HEK293 (cell line): ENCODE data around the gene NR0B2.

Experiments
- CTCF ChIA-PET: fragments of 350-600 bp; formaldehyde crosslinking; extraction: SDS; loops from one replicate; lab custom pipeline; 2021; ENCODE audit warnings: antibody characterized with exemption; lab: Yijun Ruan, JAX
- POLR2A ChIA-PET: fragments of 300-600 bp; formaldehyde crosslinking; extraction: SDS; loops from one replicate; lab custom pipeline; 2020; ENCODE audit warnings: antibody characterized with exemption, inconsistent platforms; lab: Yijun Ruan, JAX
- H3K27ac ChIP-seq: fragments of 200-500 bp; sonication (Bioruptor generic); 2 replicates; pipeline ENCODE4 v1.5.1; 2014; ENCODE audit warnings: low read depth, low read length, control low read depth, inconsistent platforms; ENCODE audit errors: extremely low read depth
- H3K36me3 ChIP-seq, 2 experiments: fragments of 200-500 bp in 1 of 2; sonication (Bioruptor generic) in 1 of 2; 1 replicate in 1 of 2; 2 replicates in 1 of 2; pipeline ENCODE4 v1.5.1; 2014 to 2017; ENCODE audit warnings: inconsistent platforms in 2 of 2, low read length in 2 of 2; ENCODE audit not compliant: control insufficient read depth in 2 of 2, insufficient read depth in 1 of 2
- H3K4me1 ChIP-seq: fragments of 200-500 bp; sonication (Bioruptor generic); 2 replicates; pipeline ENCODE4 v1.5.1; 2014; ENCODE audit warnings: mild to moderate bottlenecking, low read length, inconsistent platforms; ENCODE audit not compliant: control insufficient read depth, insufficient read depth
- H3K4me3 ChIP-seq: 2 replicates; pipeline ENCODE4 v1.5.1; 2011; ENCODE audit warnings: low read depth, mild to moderate bottlenecking, control low read depth, low read length, moderate library complexity
- H3K9me3 ChIP-seq: fragments of 200-500 bp; sonication (Bioruptor generic); 2 replicates; pipeline ENCODE4 v1.5.1; 2014; ENCODE audit warnings: low read depth, low read length, inconsistent platforms; ENCODE audit not compliant: control insufficient read depth, insufficient read depth
- ATF2 ChIP-seq: fragments of 450-650 bp; formaldehyde crosslinking; IDR thresholded peaks from 2 replicates; pipeline ENCODE4 v1.5.1; 2016; ENCODE audit warnings: missing biosample characterization, missing genetic modification characterization, low read depth
- PBX3 ChIP-seq: sonication (generic); formaldehyde crosslinking; IDR thresholded peaks from 2 replicates; pipeline ENCODE4 v1.8.1; 2022; ENCODE audit warnings: mild to moderate bottlenecking, moderate library complexity, missing genetic modification reagents
- PRDM10 ChIP-seq: fragments of 450-650 bp; formaldehyde crosslinking; IDR thresholded peaks from 2 replicates; pipeline ENCODE4 v1.5.1; 2016; ENCODE audit warnings: missing biosample characterization, missing genetic modification characterization
- SALL2 ChIP-seq: fragments of 450-650 bp; formaldehyde crosslinking; IDR thresholded peaks from 2 replicates; pipeline ENCODE4 v1.5.0; 2017; ENCODE audit warnings: missing biosample characterization, mild to moderate bottlenecking, missing genetic modification characterization, borderline replicate concordance
- SETDB1 ChIP-seq: IDR thresholded peaks from one replicate; pipeline ENCODE4 v1.6.1; 2017; ENCODE audit warnings: mild to moderate bottlenecking, low read length, moderate library complexity, mixed read lengths; ENCODE audit not compliant: insufficient read length
- SP7 ChIP-seq: fragments of 450-650 bp; formaldehyde crosslinking; IDR thresholded peaks from 2 replicates; pipeline ENCODE4 v1.5.1; 2016; ENCODE audit warnings: missing biosample characterization, missing genetic modification characterization
- TCF7L2 ChIP-seq: IDR thresholded peaks from 2 replicates; pipeline ENCODE4 v1.6.1; 2011; ENCODE audit warnings: low read depth, mild to moderate bottlenecking, inconsistent platforms, low read length, moderate library complexity, borderline replicate concordance
- ZIC2 ChIP-seq: fragments of 450-650 bp; formaldehyde crosslinking; IDR thresholded peaks from 2 replicates; pipeline ENCODE4 v1.5.1; 2016; ENCODE audit warnings: missing biosample characterization, missing genetic modification characterization
- ZNF175 ChIP-seq: fragments of 450-650 bp; formaldehyde crosslinking; IDR thresholded peaks from 2 replicates; pipeline ENCODE4 v1.5.1; 2016; ENCODE audit warnings: missing biosample characterization, missing genetic modification characterization
- ZNF362 ChIP-seq: fragments of 450-650 bp; formaldehyde crosslinking; IDR thresholded peaks from 2 replicates; pipeline ENCODE4 v1.5.1; 2016; ENCODE audit warnings: missing biosample characterization, missing genetic modification characterization
- ZNF423 ChIP-seq: fragments of 450-650 bp; formaldehyde crosslinking; IDR thresholded peaks from 2 replicates; pipeline ENCODE4 v1.5.1; 2016; ENCODE audit warnings: missing biosample characterization, missing genetic modification characterization
- ZNF501 ChIP-seq: fragments of 450-650 bp; formaldehyde crosslinking; IDR thresholded peaks from 2 replicates; pipeline ENCODE4 v1.5.1; 2016; ENCODE audit warnings: missing biosample characterization, missing genetic modification characterization
- ZNF548 ChIP-seq: fragments of 450-650 bp; formaldehyde crosslinking; IDR thresholded peaks from 2 replicates; pipeline ENCODE4 v1.5.1; 2016; ENCODE audit warnings: missing biosample characterization, missing genetic modification characterization
- ZNF555 ChIP-seq: fragments of 450-650 bp; formaldehyde crosslinking; conservative IDR thresholded peaks from 2 replicates; pipeline ENCODE4 v1.5.1; 2017; ENCODE audit warnings: missing biosample characterization, mild to moderate bottlenecking, missing genetic modification characterization, inconsistent platforms
- ZNF560 ChIP-seq: fragments of 450-650 bp; formaldehyde crosslinking; IDR thresholded peaks from 2 replicates; pipeline ENCODE4 v1.5.1; 2017; ENCODE audit warnings: missing biosample characterization, missing genetic modification characterization, borderline replicate concordance
- ZNF571 ChIP-seq: fragments of 450-650 bp; formaldehyde crosslinking; IDR thresholded peaks from 2 replicates; pipeline ENCODE4 v1.5.0; 2017; ENCODE audit warnings: missing biosample characterization, missing genetic modification characterization
- ZNF664 ChIP-seq: fragments of 450-650 bp; formaldehyde crosslinking; IDR thresholded peaks from 2 replicates; pipeline ENCODE4 v1.5.1; 2016; ENCODE audit warnings: missing biosample characterization, missing genetic modification characterization
- ZNF747 ChIP-seq: fragments of 450-650 bp; formaldehyde crosslinking; IDR thresholded peaks from 2 replicates; pipeline ENCODE4 v1.5.1; 2016; ENCODE audit warnings: missing biosample characterization, missing genetic modification characterization
- ZNF777 ChIP-seq: fragments of 450-650 bp; formaldehyde crosslinking; IDR thresholded peaks from 2 replicates; pipeline ENCODE4 v1.5.1; 2017; ENCODE audit warnings: missing biosample characterization, missing genetic modification characterization, borderline replicate concordance
- ZSCAN23 ChIP-seq: fragments of 450-650 bp; formaldehyde crosslinking; IDR thresholded peaks from 2 replicates; pipeline ENCODE4 v1.5.1; 2016; ENCODE audit warnings: missing biosample characterization, missing genetic modification characterization

The NR0B2 gene

GRCh38 chr1:26951216-26951615, 37.4 kb upstream of the NR0B2 start (continued):
- TF ChIP-seq PBX3 (CRISPR knock-in tag) (no peak), ZNF664 (tag by site-specific recombination) (no peak), ZNF175 (tag by site-specific recombination) (no peak), SALL2 (tag by site-specific recombination) (no peak), ZNF777 (tag by site-specific recombination) (no peak), ZNF555 (tag by site-specific recombination) (no peak)
- TF ChIP-seq, all 188 proteins: peak for 0

- peaks cover 5 to 23% of the 10 kb centered on the region in 2 experiments; a peak in 2 of 3 replicates for H3K36me3 ChIP-seq
- no peak overlapping the region for H3K27ac ChIP-seq
- H3K9me3 ChIP-seq = no peaks in the 10 kb centered on the region
- H3K4me3 ChIP-seq = no peak overlapping the region
- no peaks in the 10 kb centered on the region for H3K4me1 ChIP-seq
- TF ChIP-seq ATF2 (tag by site-specific recombination) (no peak), SETDB1 (no peak), ZNF362 (no peak), ZIC2 (tag by site-specific recombination) (no peak), ZSCAN23 (no peak), ZNF423 (tag by site-specific recombination) (no peak), ZNF560 (tag by site-specific recombination) (no peak), PRDM10 (tag by site-specific recombination) (no peak), ZNF571 (no peak), ZNF501 (no peak), SP7 (tag by site-specific recombination) (no peak), ZNF548 (tag by site-specific recombination) (no peak), ZNF747 (tag by site-specific recombination) (no peak), TCF7L2 (no peak)
- ChIA-PET POLR2A (interaction anchor here (0.6 kb wide), 2 partner anchors 83 to 371 kb away, joined by 7 to 8 read pairs; no protein-coding TSS in a partner anchor), CTCF (no interaction called here)
Observed at GRCh38 chr1:26950602-26951001, 36.8 kb upstream of the NR0B2 start.
